ENCODE data around the gene PPIL1.

GRCh38 chr6:36805917-36806316 lies 68.7 kb downstream of the PPIL1 start:
- TF ChIP-seq CTCF (IDR thresholded peaks at IDR 0.05) (no peak), POLR2A (IDR thresholded peaks at IDR 0.05) (no peak)

All from Peyer's patch (tissue), 4 donors.